Measurements from ENCODE around the gene STX8.

- TF ChIP-seq CTCF (IDR thresholded peaks at IDR 0.05) = no peak
- TF ChIP-seq POLR2AphosphoS5 (IDR thresholded peaks at IDR 0.05; ENCODE audit: low read depth, low read length) = no peak
- TF ChIP-seq REST (IDR thresholded peaks at IDR 0.05; ENCODE audit: insufficient read depth in 1 of 2, low read depth in 2 of 2, low read length in 1 of 2) = no peak
- TF ChIP-seq SIN3A (IDR thresholded peaks at IDR 0.05; ENCODE audit: borderline replicate concordance, insufficient read depth, low read depth, low read length) = no peak
- no peak for TF ChIP-seq TCF7L2 (IDR thresholded peaks at IDR 0.05; ENCODE audit: low read depth, low read length)
Observed at GRCh38 chr17:9468532-9468931, 107.1 kb downstream of the STX8 start.
